Memory B cell (primary cell): ENCODE data around the gene SLC12A5.
"Not testable (repeated sequence)": the region's sequence is repeated elsewhere in the genome, so short reads cannot be mapped to it uniquely, and the experiment has no call there.

Experiments used
- ATAC-seq: fragments of 150-1000 bp; cut with Tn5 transposase; 2 replicates; pipeline ENCODE4 v1.10.0; 2021; ENCODE audit warnings: low read depth, mild to moderate bottlenecking, moderate library complexity
- DNase-seq, 2 donors: peaks; one replicate each; pipeline ENCODE4 v3.0.0; 2022; ENCODE audit warnings: low spot score in 2 of 2
- H3K27ac Mint-ChIP-seq: one replicate; pipeline ENCODE4 v1.8.0; 2022; ENCODE audit warnings: mild to moderate bottlenecking, moderate library complexity, mixed read lengths
- H3K27me3 Mint-ChIP-seq: one replicate; pipeline ENCODE4 v1.8.0; 2022; ENCODE audit warnings: mixed read lengths
- H3K36me3 Mint-ChIP-seq: one replicate; pipeline ENCODE4 v1.8.0; 2022; ENCODE audit warnings: mild to moderate bottlenecking, mixed read lengths
- H3K4me1 Mint-ChIP-seq: one replicate; pipeline ENCODE4 v1.8.0; 2022; ENCODE audit warnings: mixed read lengths
- H3K4me3 Mint-ChIP-seq: one replicate; pipeline ENCODE4 v1.8.0; 2022; ENCODE audit warnings: mild to moderate bottlenecking, moderate library complexity, mixed read lengths
- H3K9me3 Mint-ChIP-seq: one replicate; pipeline ENCODE4 v1.8.0; 2022; ENCODE audit warnings: mixed read lengths

SLC12A5 gene

GRCh38 chr20:46093531-46093930, 64.5 kb downstream of the SLC12A5 start:
- Mint-ChIP-seq H3K4me3 (no peak overlapping the region), H3K27me3 (no peaks in the 10 kb centered on the region), H3K9me3 (no peaks in the 10 kb centered on the region), H3K4me1 (peaks cover 4% of the 10 kb centered on the region), H3K36me3 (no peaks in the 10 kb centered on the region), H3K27ac (no peak overlapping the region)
- no peak for ATAC-seq
- DNase-seq = no peak

- H3K36me3 Mint-ChIP-seq = no peaks in the 10 kb centered on the region
- peaks cover 7% of the 10 kb centered on the region for H3K4me1 Mint-ChIP-seq
- DNase-seq (peak; percentile 63 to 65), ATAC-seq (peak; percentile 99)
- no peak overlapping the region for H3K27ac Mint-ChIP-seq
- no peaks in the 10 kb centered on the region for H3K27me3 Mint-ChIP-seq
- no peaks in the 10 kb centered on the region for H3K9me3 Mint-ChIP-seq
- H3K4me3 Mint-ChIP-seq = peak overlapping the region; percentile 71
Observed at GRCh38 chr20:46099491-46100287, 70.7 kb downstream of the SLC12A5 start.

- not testable (repeated sequence) for H3K27me3 Mint-ChIP-seq, ATAC-seq, H3K4me1 Mint-ChIP-seq, DNase-seq, H3K36me3 Mint-ChIP-seq, H3K9me3 Mint-ChIP-seq, H3K27ac Mint-ChIP-seq
- peak overlapping the region; percentile 33 for H3K4me3 Mint-ChIP-seq
Observed at GRCh38 chr20:46100444-46100843, 71.4 kb downstream of the SLC12A5 start.

- Mint-ChIP-seq H3K27ac (no peak overlapping the region), H3K4me3 (no peak overlapping the region), H3K36me3 (no peaks in the 10 kb centered on the region), H3K27me3 (no peaks in the 10 kb centered on the region), H3K4me1 (peaks cover 9% of the 10 kb centered on the region), H3K9me3 (no peaks in the 10 kb centered on the region)
- ATAC-seq (no peak), DNase-seq (no peak)
Observed at GRCh38 chr20:46100988-46101387, 72.0 kb downstream of the SLC12A5 start.

DNA sequence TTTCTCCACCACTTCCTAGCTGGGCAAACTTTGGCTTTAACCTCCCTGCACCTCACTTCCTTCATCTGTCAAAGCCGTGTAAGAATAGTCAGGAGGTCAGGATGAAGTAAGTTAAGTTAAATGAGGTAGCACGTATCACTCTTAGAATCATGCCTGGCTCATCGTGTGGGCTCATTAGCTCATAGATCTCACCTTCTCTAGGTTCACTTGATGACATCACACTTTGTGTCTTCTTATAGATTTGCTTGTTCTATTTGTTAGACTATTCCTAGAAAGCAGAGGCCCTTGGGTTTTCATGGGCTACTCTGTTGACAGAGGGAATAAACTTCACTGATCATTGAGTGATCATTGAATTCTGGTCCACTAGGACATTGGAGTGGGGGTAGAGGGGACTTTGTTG, 72.9 kb downstream of the SLC12A5 start:
- Mint-ChIP-seq H3K9me3 (no peaks in the 10 kb centered on the region), H3K4me1 (peaks cover 10% of the 10 kb centered on the region), H3K27me3 (no peaks in the 10 kb centered on the region), H3K27ac (no peak overlapping the region), H3K36me3 (no peaks in the 10 kb centered on the region), H3K4me3 (no peak overlapping the region)
- DNase-seq = no peak
- ATAC-seq = no peak

- Mint-ChIP-seq H3K4me1 (peaks cover 18% of the 10 kb centered on the region), H3K36me3 (no peaks in the 10 kb centered on the region), H3K27me3 (no peaks in the 10 kb centered on the region), H3K27ac (no peak overlapping the region), H3K4me3 (no peak overlapping the region), H3K9me3 (no peaks in the 10 kb centered on the region)
- no peak for ATAC-seq
- DNase-seq = no peak
Observed at GRCh38 chr20:46102940-46103339, 73.9 kb downstream of the SLC12A5 start.

- Mint-ChIP-seq H3K36me3 (no peaks in the 10 kb centered on the region), H3K27me3 (no peaks in the 10 kb centered on the region), H3K4me1 (peaks cover 25% of the 10 kb centered on the region), H3K27ac (no peak overlapping the region), H3K4me3 (no peak overlapping the region), H3K9me3 (no peaks in the 10 kb centered on the region)
- DNase-seq = no peak
- no peak for ATAC-seq
Observed at GRCh38 chr20:46104262-46104661, 75.2 kb downstream of the SLC12A5 start.

GRCh38 chr20:46107061-46107460, 78.0 kb downstream of the SLC12A5 start:
- H3K27me3 Mint-ChIP-seq = no peaks in the 10 kb centered on the region
- no peaks in the 10 kb centered on the region for H3K9me3 Mint-ChIP-seq
- no peak overlapping the region for H3K4me3 Mint-ChIP-seq
- DNase-seq = no peak
- ATAC-seq = no peak
- no peaks in the 10 kb centered on the region for H3K36me3 Mint-ChIP-seq
- H3K27ac Mint-ChIP-seq = peak overlapping the region; percentile 90
- peaks cover 30% of the 10 kb centered on the region for H3K4me1 Mint-ChIP-seq

- peak; percentile 87 for ATAC-seq
- Mint-ChIP-seq H3K27me3 (no peaks in the 10 kb centered on the region), H3K9me3 (no peaks in the 10 kb centered on the region), H3K4me1 (peaks cover 31% of the 10 kb centered on the region), H3K36me3 (no peaks in the 10 kb centered on the region), H3K4me3 (peak overlapping the region; percentile 58), H3K27ac (peak overlapping the region; percentile 90)
- peak; percentile 28 to 67 for DNase-seq
Observed at GRCh38 chr20:46108435-46108841, 79.4 kb downstream of the SLC12A5 start.

GRCh38 chr20:46108976-46109375, 80.0 kb downstream of the SLC12A5 start:
- ATAC-seq (no peak), DNase-seq (no peak)
- Mint-ChIP-seq H3K27me3 (no peaks in the 10 kb centered on the region), H3K9me3 (no peaks in the 10 kb centered on the region), H3K4me1 (peaks cover 36% of the 10 kb centered on the region), H3K36me3 (no peaks in the 10 kb centered on the region), H3K27ac (peak overlapping the region; percentile 90), H3K4me3 (no peak overlapping the region)
